ENCODE results near the gene MRPL27. TPM values are rescaled to one million over a fixed set of nuclear protein-coding genes. Genes with fewer than 3 reads are reported as not detected.
"Not testable (repeated sequence)": the region's sequence is repeated elsewhere in the genome, so short reads cannot be mapped to it uniquely, and the experiment has no call there.

MRPL27 gene
- total RNA-seq, 2 experiments from 2014 or later, result 68.8 to 80.2 TPM

- Histone ChIP-seq H2AFZ (ENCODE audit: low read length) (peak overlapping the region; percentile 94), H3K4me1 (ENCODE audit: insufficient read depth, low read length, poor library complexity, severe bottlenecking) (peaks cover 25% of the 10 kb centered on the region), H3K4me3 (ENCODE audit: low read depth, low read length, poor library complexity, severe bottlenecking) (peak overlapping the region; percentile 53), H3K27ac (ENCODE audit: low read depth, low read length, poor library complexity, severe bottlenecking) (peak overlapping the region; percentile 68), H3K4me2 (ENCODE audit: low read length) (peak overlapping the region; percentile 65), H3K79me2 (ENCODE audit: insufficient read depth, low read depth, low read length) (no peaks in the 10 kb centered on the region), H3K9me3 (ENCODE audit: low read length) (no peaks in the 10 kb centered on the region; the same call in 1 of the 2 replicates), H3K36me3 (ENCODE audit: insufficient read depth, low read length) (no peaks in the 10 kb centered on the region), H3K9me2 (ENCODE audit: insufficient read depth, low read length) (no peaks in the 10 kb centered on the region), H4K20me1 (ENCODE audit: insufficient read depth, low read length) (no peaks in the 10 kb centered on the region)
- no TSS peak for BruUV-seq (replicated peaks)
- CTCF ChIA-PET (ENCODE audit: unreplicated experiment), result interaction anchor here (1.7 kb wide), 1 partner anchor 24 kb away, joined by 6 read pairs; the partner anchor contains the start of gene LRRC59
- TF ChIP-seq CTCF (conservative IDR thresholded peaks at IDR 0.05; ENCODE audit: low read length), result no peak
- TF ChIP-seq EZH2phosphoT487 (IDR thresholded peaks at IDR 0.05; ENCODE audit: borderline replicate concordance, low read depth, low read length), result no peak
- POLR2A ChIA-PET, result interaction anchor here (0.6 to 3.4 kb wide), 9 partner anchors 9 to 753 kb away, joined by 3 to 12 read pairs (median 4); partner anchors contain the start of genes EME1, LRRC59 and MRPL27
- intact Hi-C loops (cut with micrococcal nuclease; ENCODE audit: unreplicated experiment), result no loop called here
- peak; percentile 56 for DNase-seq (ENCODE audit: low spot score)
Measured at GRCh38 chr17:50421308-50422051, 48.5 kb upstream of the MRPL27 start.

GRCh38 chr17:50420419-50421112, 47.6 kb upstream of the MRPL27 start:
- no peaks in the 10 kb centered on the region for H3K79me2 ChIP-seq (ENCODE audit: insufficient read depth, low read depth, low read length)
- peak overlapping the region; percentile 65 for H3K4me2 ChIP-seq (ENCODE audit: low read length)
- intact Hi-C loops (cut with micrococcal nuclease; ENCODE audit: unreplicated experiment), result no loop called here
- ChIA-PET POLR2A (interaction anchor here (0.6 to 3.4 kb wide), 7 partner anchors 23 to 502 kb away, joined by 3 to 12 read pairs (median 4); partner anchors contain the start of genes EME1, LRRC59 and MRPL27), CTCF (ENCODE audit: unreplicated experiment) (interaction anchor here (1.0 to 1.7 kb wide), 2 partner anchors 10 to 23 kb away, joined by 3 to 6 read pairs; partner anchors contain the start of gene LRRC59)
- H3K27ac ChIP-seq (ENCODE audit: low read depth, low read length, poor library complexity, severe bottlenecking), result peak overlapping the region; percentile 68
- TF ChIP-seq EZH2phosphoT487 (IDR thresholded peaks at IDR 0.05; ENCODE audit: borderline replicate concordance, low read depth, low read length), result no peak
- no peak for TF ChIP-seq CTCF (conservative IDR thresholded peaks at IDR 0.05; ENCODE audit: low read length)
- peak overlapping the region; percentile 94 for H2AFZ ChIP-seq (ENCODE audit: low read length)
- H4K20me1 ChIP-seq (ENCODE audit: insufficient read depth, low read length), result no peaks in the 10 kb centered on the region
- BruUV-seq (replicated peaks), result no TSS peak
- DNase-seq (ENCODE audit: low spot score), result no peak
- no peaks in the 10 kb centered on the region for H3K9me2 ChIP-seq (ENCODE audit: insufficient read depth, low read length)
- H3K4me3 ChIP-seq (ENCODE audit: low read depth, low read length, poor library complexity, severe bottlenecking), result peak overlapping the region; percentile 53
- peaks cover 21% of the 10 kb centered on the region for H3K4me1 ChIP-seq (ENCODE audit: insufficient read depth, low read length, poor library complexity, severe bottlenecking)
- H3K9me3 ChIP-seq (ENCODE audit: low read length), result no peaks in the 10 kb centered on the region; the same call in 1 of the 2 replicates
- H3K36me3 ChIP-seq (ENCODE audit: insufficient read depth, low read length), result no peaks in the 10 kb centered on the region

- H2AFZ ChIP-seq (ENCODE audit: low read length); H3K9me2 ChIP-seq (ENCODE audit: insufficient read depth, low read length); H3K4me2 ChIP-seq (ENCODE audit: low read length); DNase-seq (ENCODE audit: low spot score); BruUV-seq (replicated peaks); H3K79me2 ChIP-seq (ENCODE audit: insufficient read depth, low read depth, low read length); H4K20me1 ChIP-seq (ENCODE audit: insufficient read depth, low read length); H3K4me3 ChIP-seq (ENCODE audit: low read depth, low read length, poor library complexity, severe bottlenecking); H3K36me3 ChIP-seq (ENCODE audit: insufficient read depth, low read length); intact Hi-C loops (cut with micrococcal nuclease; ENCODE audit: unreplicated experiment); H3K27ac ChIP-seq (ENCODE audit: low read depth, low read length, poor library complexity, severe bottlenecking); H3K9me3 ChIP-seq (ENCODE audit: low read length): not testable (repeated sequence)
- ChIA-PET CTCF (ENCODE audit: unreplicated experiment) (interaction anchor here (1.0 kb wide), 1 partner anchor 11 kb away, joined by 3 read pairs; no protein-coding TSS in a partner anchor), POLR2A (interaction anchor here (0.7 to 3.4 kb wide), 3 partner anchors 22 to 36 kb away, joined by 3 to 12 read pairs (median 4); partner anchors contain the start of gene LRRC59)
- H3K4me1 ChIP-seq (ENCODE audit: insufficient read depth, low read length, poor library complexity, severe bottlenecking), result peaks cover 14% of the 10 kb centered on the region
Measured at GRCh38 chr17:50419577-50419976, 46.6 kb upstream of the MRPL27 start.

All from OCI-LY7 (cell line).